ENCODE measurements around the gene GOSR1. TPM values are rescaled to one million over a fixed set of nuclear protein-coding genes. Genes with fewer than 3 reads are reported as not detected.
"Not testable (repeated sequence)": the region's sequence is repeated elsewhere in the genome, so short reads cannot be mapped to it uniquely, and the experiment has no call there.

GOSR1 gene
- polyA plus RNA-seq, 1 donor from 2014 or later = 50.0 TPM

DNA sequence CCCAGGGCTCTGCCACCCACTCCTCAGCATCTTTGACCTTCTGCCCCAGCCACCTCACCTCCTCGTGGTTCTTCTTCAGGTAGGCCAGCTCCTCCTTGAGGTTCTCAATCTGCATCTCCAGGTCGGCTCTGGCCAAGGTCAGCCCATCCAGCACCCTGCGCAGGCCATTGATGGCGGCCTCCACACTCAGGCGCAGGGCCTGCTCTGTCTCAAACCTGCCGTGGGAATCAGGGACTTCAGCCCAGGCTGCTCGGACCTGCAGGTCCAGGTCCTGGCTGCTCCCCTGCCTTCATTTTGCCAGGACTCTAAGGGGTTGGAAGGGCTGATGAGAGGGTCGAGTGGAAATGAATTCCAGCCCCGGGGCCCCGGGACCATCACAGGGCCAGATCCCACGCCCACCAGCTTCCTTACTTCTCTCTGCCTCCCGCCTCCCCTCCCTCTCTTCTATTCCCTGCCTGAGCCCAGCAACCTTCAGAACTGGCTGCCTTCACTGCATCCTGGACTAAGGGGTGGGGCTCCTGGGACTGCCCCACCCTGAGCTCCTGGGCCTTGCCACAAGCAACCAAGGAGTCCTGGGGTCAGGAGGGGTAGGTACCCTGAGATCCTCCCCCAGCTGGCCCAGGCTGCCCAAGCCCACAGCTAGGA is 92.4 kb downstream of the GOSR1 start:
- H3K4me3 Mint-ChIP-seq, H3K36me3 Mint-ChIP-seq, H3K4me1 Mint-ChIP-seq, H3K27me3 Mint-ChIP-seq, H3K9me3 Mint-ChIP-seq: not testable (repeated sequence)
- H3K27ac Mint-ChIP-seq = peak overlapping the region in 1 of 3 donors; percentile 39

DNA sequence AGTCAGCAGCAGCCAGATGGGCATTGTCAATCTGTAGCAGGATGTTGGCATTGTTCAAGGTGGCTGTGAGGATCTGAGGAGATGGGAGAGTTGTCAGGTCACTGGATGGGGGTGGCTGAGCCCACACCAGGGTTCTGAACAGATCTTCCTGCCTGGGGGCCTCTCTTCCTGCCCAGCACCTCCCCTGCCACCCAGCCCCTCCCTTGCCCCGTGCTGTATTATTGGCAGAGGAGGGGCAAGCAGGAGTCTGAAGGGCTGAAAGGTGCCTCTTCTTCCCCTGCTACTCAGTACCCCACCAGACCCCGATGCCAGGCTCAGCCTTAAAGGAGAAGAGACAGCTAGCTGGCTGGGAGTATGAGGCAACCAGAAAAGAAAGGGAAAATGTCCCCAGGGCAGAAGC is 93.0 kb downstream of the GOSR1 start:
- no peak overlapping the region for H3K4me3 Mint-ChIP-seq
- H3K27me3 Mint-ChIP-seq = peaks cover 7% of the 10 kb centered on the region
- no peak overlapping the region for H3K27ac Mint-ChIP-seq
- H3K4me1 Mint-ChIP-seq = no peaks in the 10 kb centered on the region
- H3K9me3 Mint-ChIP-seq = no peaks in the 10 kb centered on the region
- H3K36me3 Mint-ChIP-seq = peaks cover 3% of the 10 kb centered on the region

DNA sequence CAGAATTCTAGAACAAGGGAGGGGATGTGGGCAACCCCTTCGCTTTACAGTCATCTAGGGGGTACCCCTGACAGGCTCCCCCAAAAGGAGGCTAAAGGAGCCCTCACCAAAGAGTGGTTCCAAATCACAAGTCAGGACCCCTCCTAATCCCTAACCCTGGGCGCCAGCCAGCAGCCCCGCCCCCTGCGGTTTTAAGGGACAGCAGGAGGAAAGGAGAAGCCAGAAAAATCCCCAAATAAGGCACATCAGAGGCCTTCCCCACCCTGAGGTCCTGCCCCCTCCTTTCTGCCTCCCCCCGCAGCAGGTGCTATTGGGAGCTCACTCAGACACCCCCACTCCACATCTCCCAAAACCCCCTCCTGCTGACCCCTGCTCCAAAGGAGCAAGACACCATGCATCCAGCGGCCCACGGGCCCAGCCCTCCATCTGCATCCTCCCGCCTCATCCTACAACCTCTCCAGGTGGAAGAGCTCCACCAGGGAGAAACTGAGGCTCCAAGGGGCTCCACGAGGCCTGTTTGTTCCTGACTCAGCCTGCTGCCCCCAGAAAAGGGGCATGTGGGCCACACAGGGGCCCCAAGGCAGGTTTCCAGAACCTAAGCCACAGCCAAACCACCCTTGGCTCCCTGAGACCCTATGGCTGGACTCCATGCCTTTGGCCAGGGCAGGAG is 93.5 kb downstream of the GOSR1 start:
- peak overlapping the region in 1 of 4 donors; percentile 39 for H3K4me3 Mint-ChIP-seq
- H3K36me3 Mint-ChIP-seq = peaks cover 3% of the 10 kb centered on the region
- H3K27me3 Mint-ChIP-seq = peaks cover 7% of the 10 kb centered on the region
- no peak overlapping the region for H3K27ac Mint-ChIP-seq
- no peaks in the 10 kb centered on the region for H3K9me3 Mint-ChIP-seq
- H3K4me1 Mint-ChIP-seq = no peaks in the 10 kb centered on the region

DNA sequence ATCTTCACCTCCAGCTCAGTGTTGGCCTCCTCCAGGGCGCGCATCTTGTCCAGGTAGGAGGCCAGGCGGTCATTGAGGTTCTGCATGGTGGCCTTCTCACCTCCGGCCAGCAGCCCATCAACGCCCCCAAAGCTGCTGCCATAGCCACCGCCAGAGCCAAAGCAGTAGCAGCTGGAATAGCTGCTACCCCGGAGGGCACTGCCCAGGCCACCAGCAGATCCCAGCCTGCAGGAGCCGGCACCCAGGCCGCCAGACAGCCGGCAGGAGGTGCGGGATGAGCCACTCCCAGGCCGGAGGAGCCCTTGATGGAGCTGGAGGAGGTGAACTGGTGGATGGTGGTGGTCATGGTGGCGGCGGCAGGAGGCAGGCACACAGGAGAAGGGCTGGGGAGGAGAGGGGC is 94.2 kb downstream of the GOSR1 start:
- H3K27ac Mint-ChIP-seq, H3K27me3 Mint-ChIP-seq, H3K4me1 Mint-ChIP-seq, H3K9me3 Mint-ChIP-seq, H3K4me3 Mint-ChIP-seq, H3K36me3 Mint-ChIP-seq: not testable (repeated sequence)

DNA sequence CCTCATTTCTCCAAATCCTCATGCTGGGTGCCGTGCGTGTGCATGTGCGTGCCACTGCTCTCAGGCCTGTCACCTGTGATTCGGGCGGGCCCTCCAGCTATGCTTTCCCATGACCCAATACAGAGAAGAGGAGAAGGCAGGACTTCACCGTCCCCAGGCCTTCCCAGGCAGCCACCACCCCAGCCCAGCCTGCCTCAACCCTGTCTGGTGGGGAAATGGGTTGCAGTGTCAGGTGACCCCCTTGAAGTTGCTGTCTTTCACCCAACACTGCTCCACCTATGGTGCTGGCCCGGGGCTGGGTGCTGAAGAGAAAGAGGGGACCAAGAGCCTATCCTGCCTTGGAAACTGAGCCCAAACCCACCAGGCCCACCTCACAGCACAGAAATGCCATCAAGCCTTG is 94.7 kb downstream of the GOSR1 start:
- no peak overlapping the region for H3K4me3 Mint-ChIP-seq
- no peaks in the 10 kb centered on the region for H3K9me3 Mint-ChIP-seq
- peaks cover 7% of the 10 kb centered on the region for H3K27me3 Mint-ChIP-seq
- H3K27ac Mint-ChIP-seq = no peak overlapping the region
- peaks cover 3% of the 10 kb centered on the region for H3K36me3 Mint-ChIP-seq
- H3K4me1 Mint-ChIP-seq = no peaks in the 10 kb centered on the region

DNA sequence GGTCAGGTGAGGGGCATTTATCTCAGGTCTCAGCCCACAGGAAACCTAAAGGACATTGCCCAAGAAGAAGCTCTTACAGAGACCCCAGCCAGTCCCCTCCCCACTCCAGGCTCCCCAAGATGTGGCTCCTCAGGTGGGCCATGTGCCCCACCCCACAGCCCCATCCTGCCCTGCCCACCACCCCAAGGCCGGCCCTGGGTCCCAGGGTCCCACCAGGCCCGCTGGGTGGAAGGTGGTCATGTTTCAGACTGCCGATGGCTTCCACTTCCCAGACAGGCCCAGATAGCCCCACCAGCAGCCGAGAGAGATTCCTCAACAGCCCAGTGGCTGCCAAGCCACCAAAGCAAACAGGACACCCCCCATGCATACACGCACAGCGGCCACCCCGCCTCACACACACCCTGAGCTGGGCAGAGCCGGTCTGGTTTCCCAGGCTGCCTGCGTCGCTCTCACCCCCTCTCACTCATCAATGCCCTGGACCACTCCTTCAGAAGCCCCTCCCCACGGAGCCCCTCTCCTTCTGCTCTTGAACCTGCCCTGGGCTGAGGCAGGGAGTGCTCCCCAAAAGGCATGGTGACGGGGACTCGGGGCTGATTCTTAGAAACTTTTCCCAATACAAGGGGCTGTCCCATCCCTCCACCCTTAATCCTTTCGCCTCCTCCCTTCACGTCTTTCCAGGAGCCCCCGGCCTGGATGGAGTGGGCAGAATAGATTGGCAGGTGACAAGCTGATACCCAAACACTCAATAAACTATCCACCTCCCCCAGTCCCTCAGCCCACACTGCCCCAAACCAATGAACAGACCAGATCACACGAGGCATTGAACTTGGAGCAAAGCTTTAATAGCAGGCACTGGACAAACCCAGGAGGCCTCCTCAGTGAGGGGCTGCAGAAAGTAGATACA is 95.7 kb downstream of the GOSR1 start:
- H3K36me3 Mint-ChIP-seq, H3K27me3 Mint-ChIP-seq, H3K4me1 Mint-ChIP-seq, H3K4me3 Mint-ChIP-seq, H3K9me3 Mint-ChIP-seq, H3K27ac Mint-ChIP-seq: not testable (repeated sequence)

DNA sequence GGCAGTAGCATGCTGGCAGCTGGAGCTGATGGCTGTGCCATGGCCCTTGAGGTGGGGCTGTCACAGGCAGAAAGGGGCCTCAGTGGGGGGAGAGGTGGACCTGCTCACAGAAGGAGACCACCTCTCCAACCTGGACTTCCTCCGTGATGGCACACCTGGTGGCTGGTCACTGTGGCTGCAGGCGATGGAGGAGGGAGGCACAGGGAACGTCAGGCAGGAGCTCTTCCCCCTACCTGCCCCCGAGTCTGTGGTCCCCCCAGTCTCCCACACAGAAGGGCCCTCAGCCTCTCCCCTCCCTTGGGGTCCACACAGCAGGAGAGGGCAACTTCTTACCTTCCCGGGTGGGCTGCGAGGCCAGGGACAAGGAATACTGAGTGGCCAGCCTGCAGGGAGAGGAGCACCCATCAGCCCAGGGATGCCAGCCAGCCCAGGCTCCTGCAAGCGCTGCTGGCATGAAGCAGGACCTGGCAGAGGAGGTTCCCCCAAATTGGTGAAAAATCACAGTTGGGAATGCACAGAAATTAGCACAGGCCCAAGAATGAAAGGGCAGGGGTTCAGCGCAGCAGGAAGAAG is 96.5 kb downstream of the GOSR1 start:
- no peak overlapping the region for H3K4me3 Mint-ChIP-seq
- H3K4me1 Mint-ChIP-seq = no peaks in the 10 kb centered on the region
- H3K36me3 Mint-ChIP-seq = peaks cover 4% of the 10 kb centered on the region
- peaks cover 4% of the 10 kb centered on the region for H3K27me3 Mint-ChIP-seq
- no peaks in the 10 kb centered on the region for H3K9me3 Mint-ChIP-seq
- H3K27ac Mint-ChIP-seq = no peak overlapping the region

DNA sequence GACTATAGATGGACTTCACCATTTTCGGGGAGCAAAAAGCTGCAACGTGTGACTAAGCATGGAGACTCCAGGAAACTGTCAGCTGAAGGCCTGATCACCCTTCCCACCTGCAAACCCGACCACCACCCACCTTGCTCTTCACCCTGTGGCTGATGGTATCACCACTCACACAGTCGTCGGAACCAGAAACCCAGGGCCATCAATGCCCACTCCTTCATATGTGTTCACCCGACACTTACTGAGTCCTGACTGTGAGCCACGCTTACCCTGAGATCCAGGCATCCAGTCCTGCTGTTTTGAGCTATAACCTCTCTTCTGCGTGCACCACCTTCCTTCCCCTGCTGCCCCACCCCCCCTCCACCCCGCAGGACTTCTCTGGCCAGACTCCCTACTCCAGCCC is 97.1 kb downstream of the GOSR1 start:
- not testable (repeated sequence) for H3K27ac Mint-ChIP-seq, H3K27me3 Mint-ChIP-seq, H3K36me3 Mint-ChIP-seq, H3K4me3 Mint-ChIP-seq, H3K4me1 Mint-ChIP-seq, H3K9me3 Mint-ChIP-seq

DNA sequence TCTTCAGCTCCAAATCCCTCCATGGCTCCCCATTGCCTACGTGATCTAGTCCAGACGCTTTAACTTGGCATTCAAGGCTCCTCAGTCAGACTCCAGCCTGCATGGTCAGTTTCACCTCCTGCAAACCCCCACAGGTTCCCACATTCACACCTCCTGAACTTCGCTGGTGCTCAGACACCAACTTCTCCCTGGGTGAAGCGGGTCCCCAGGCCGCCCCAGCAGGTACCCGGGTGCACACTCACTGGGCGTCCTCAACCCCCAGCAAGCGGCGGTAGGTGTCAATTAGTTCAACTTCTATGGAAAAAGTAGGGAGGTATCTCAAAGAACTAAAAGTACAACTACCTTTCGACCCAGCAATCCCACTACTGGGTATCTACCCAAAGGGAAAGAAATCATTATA is 97.6 kb downstream of the GOSR1 start:
- not testable (repeated sequence) for H3K27me3 Mint-ChIP-seq, H3K4me3 Mint-ChIP-seq, H3K4me1 Mint-ChIP-seq, H3K9me3 Mint-ChIP-seq, H3K36me3 Mint-ChIP-seq, H3K27ac Mint-ChIP-seq

DNA sequence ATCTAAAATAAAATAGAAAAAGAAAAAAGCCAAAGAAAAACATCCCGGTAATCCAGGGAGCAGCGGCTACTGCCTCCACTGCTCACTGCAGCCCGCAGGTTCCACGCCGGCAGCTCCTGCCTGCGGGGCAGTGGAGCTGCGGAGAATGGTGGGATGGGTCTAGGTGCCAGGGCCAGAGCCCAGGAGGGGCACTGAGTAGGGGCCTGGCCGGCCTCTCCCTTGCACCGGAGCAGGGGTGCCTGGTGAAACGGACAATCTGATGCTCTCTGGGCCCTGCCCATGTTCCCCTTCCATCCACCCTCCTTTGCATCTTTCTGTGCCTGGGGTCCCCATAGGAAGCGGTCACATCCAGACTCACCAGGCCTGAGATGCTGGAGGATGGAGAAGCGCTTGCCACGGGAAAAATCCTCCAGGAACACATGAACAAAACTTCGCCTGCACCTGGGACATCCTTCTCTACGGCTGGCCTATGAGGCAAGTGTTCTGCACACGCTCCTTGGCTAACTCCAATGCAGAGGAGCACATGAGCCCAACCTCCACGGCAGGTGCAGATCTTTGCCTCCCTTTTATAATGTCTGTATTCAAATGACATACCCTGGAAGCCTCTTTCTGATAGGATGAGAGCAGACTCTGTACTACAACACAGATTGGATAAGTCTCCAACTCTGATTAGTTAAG is 98.6 kb downstream of the GOSR1 start:
- H3K27me3 Mint-ChIP-seq, H3K9me3 Mint-ChIP-seq, H3K4me1 Mint-ChIP-seq, H3K27ac Mint-ChIP-seq, H3K4me3 Mint-ChIP-seq, H3K36me3 Mint-ChIP-seq: not testable (repeated sequence)

DNA sequence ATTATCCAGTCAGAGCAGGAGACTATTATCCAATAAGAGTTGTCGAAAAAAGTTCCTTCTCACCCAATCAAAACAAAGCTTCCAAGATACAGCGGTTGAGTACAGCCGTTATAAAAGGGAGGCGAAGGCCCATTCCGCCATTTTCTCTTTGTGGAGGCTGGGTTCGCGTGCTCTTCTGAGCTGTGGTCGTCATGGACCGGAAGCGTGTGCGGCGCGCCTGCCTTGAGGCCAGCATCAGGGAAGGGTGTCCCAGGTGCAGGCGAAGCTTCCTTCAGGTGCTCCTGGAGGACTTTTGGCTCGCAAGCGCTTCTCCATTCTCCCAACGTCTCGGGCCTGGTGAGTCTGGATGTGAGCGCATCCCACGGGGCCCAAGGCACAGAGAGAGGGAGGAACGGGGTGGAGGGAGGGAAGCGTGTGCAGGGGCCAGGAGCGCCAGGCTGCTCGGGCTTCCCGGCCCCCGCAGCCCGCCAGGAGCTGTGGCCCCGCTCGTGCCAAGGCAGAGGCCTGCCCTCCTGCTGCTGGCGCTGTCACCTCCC is 99.2 kb downstream of the GOSR1 start:
- Mint-ChIP-seq H3K4me3 (peak overlapping the region in 2 of 4 donors; percentile 48 to 78), H3K4me1 (no peaks in the 10 kb centered on the region), H3K27me3 (peaks cover 1% of the 10 kb centered on the region), H3K9me3 (peaks cover 0 to 2% (median 0%) of the 10 kb centered on the region in 3 donors), H3K36me3 (peaks cover 1% of the 10 kb centered on the region), H3K27ac (no peak overlapping the region)

Other genes starting within 250 kb of the GOSR1 start
- 0.13 TPM for gene SLC6A4, start 241.7 kb upstream of the GOSR1 start, polyA plus RNA-seq
- gene BLMH, start 185.5 kb upstream of the GOSR1 start, polyA plus RNA-seq = 7.0 TPM
- not detected for gene TMIGD1, start 143.4 kb upstream of the GOSR1 start, polyA plus RNA-seq
- gene CPD, start 98.5 kb upstream of the GOSR1 start, polyA plus RNA-seq = 2.3 TPM

Data from IgD-negative memory B cell (primary cell).